NCI-H2196 (cell line): ENCODE data around the gene ATP13A2.

ENCODE experiments used
- DNase-seq: peaks from one replicate; lab custom pipeline; 2025; ENCODE audit not compliant: unreplicated experiment; lab: John Stamatoyannopoulos, UW

ATP13A2 gene

GRCh38 chr1:17011439-17012307 is at the start of gene ATP13A2:
TSS of gene ATP13A2 (minus strand) at chr1:17011928. CDS start at chr1:17011738, 190 bp downstream.
- DNase-seq = peak; percentile 91

- no peak for DNase-seq
These were observed 49.8 kb upstream of the ATP13A2 start for GRCh38 chr1:17061486-17061885.

- no peak for DNase-seq
These were observed 48.6 kb upstream of the ATP13A2 start for GRCh38 chr1:17060306-17060749.

GRCh38 chr1:17059391-17060305 is 47.9 kb upstream of the ATP13A2 start:
- DNase-seq = peak; percentile 79

GRCh38 chr1:17056551-17056950 is 44.8 kb upstream of the ATP13A2 start:
- no peak for DNase-seq

GRCh38 chr1:17055801-17056200 is 44.1 kb upstream of the ATP13A2 start:
- DNase-seq = no peak

GRCh38 chr1:17053685-17054410 is 42.1 kb upstream of the ATP13A2 start, which contains the start of gene SDHB:
TSS of gene SDHB (minus strand) at chr1:17054032. CDS start at chr1:17054019, 13 bp downstream.
- DNase-seq = peak; percentile 97

GRCh38 chr1:17053086-17053684 is 41.5 kb upstream of the ATP13A2 start:
- DNase-seq = no peak

- DNase-seq = no peak
These were observed 40.9 kb upstream of the ATP13A2 start for GRCh38 chr1:17052641-17053040.

GRCh38 chr1:17052038-17052437 is 40.3 kb upstream of the ATP13A2 start:
- no peak for DNase-seq

GRCh38 chr1:17047924-17048323 is 36.2 kb upstream of the ATP13A2 start:
- no peak for DNase-seq

- no peak for DNase-seq
These were observed 34.6 kb upstream of the ATP13A2 start for GRCh38 chr1:17046334-17046657.

- peak; percentile 60 for DNase-seq
These were observed 34.1 kb upstream of the ATP13A2 start for GRCh38 chr1:17045634-17046333.

- DNase-seq = no peak
These were observed 33.4 kb upstream of the ATP13A2 start for GRCh38 chr1:17045150-17045549.

GRCh38 chr1:17043676-17044075 is 31.9 kb upstream of the ATP13A2 start:
- DNase-seq = no peak

GRCh38 chr1:17040135-17040534 is 28.4 kb upstream of the ATP13A2 start:
- no peak for DNase-seq

GRCh38 chr1:17039522-17039921 is 27.8 kb upstream of the ATP13A2 start:
- no peak for DNase-seq

- no peak for DNase-seq
These were observed 21.8 kb upstream of the ATP13A2 start for GRCh38 chr1:17033481-17033880.

GRCh38 chr1:17032741-17033140 is 21.0 kb upstream of the ATP13A2 start:
- no peak for DNase-seq

- DNase-seq = no peak
These were observed 19.7 kb upstream of the ATP13A2 start for GRCh38 chr1:17031436-17031835.
